DND-41 (cell line): ENCODE measurements around the gene KIF11.
A peak's percentile ranks its signal among the peaks of the same experiment; 100 is the strongest.
"Not testable (repeated sequence)": the region's sequence is repeated elsewhere in the genome, so short reads cannot be mapped to it uniquely, and the experiment has no call there.

ENCODE experiments used
- ATAC-seq: fragments of 200-7000 bp; cut with Tn5 transposase; 3 replicates; pipeline ENCODE4 v1.9.1; 2021; ENCODE audit warnings: low read depth; ENCODE audit not compliant: insufficient read depth
- DNase-seq: peaks from one replicate; pipeline ENCODE4 v3.0.0-alpha.2; 2020
- H2AFZ ChIP-seq: 2 replicates; pipeline ENCODE4 v1.6.0; 2012; ENCODE audit warnings: low read depth, low read length
- H3K27ac ChIP-seq: 2 replicates; pipeline ENCODE4 v1.5.1; 2012; ENCODE audit warnings: low read length, inconsistent platforms
- H3K27me3 ChIP-seq: fragments of 200-600 bp; sonication (generic); 2 replicates; pipeline ENCODE4 v1.6.0; 2012; ENCODE audit warnings: low read length, mild to moderate bottlenecking, inconsistent platforms; ENCODE audit not compliant: insufficient read depth, poor library complexity
- H3K36me3 ChIP-seq: 2 replicates; pipeline ENCODE4 v1.5.1; 2012; ENCODE audit warnings: low read length, inconsistent platforms; ENCODE audit not compliant: insufficient read depth
- H3K4me1 ChIP-seq: 2 replicates; pipeline ENCODE4 v1.5.1; 2012; ENCODE audit warnings: mild to moderate bottlenecking, low read length; ENCODE audit not compliant: insufficient read depth
- H3K4me2 ChIP-seq: 2 replicates; pipeline ENCODE4 v1.6.0; 2012; ENCODE audit warnings: mild to moderate bottlenecking, moderate library complexity, low read length, inconsistent platforms; ENCODE audit not compliant: insufficient read depth
- H3K4me3 ChIP-seq, 2 experiments: fragments of 200-600 bp in 1 of 2; shearing (Covaris generic) in 1 of 2; 2 replicates each; pipeline ENCODE4 v1.5.1; 2012 to 2016; ENCODE audit warnings: inconsistent platforms in 2 of 2, low read length in 2 of 2, mild to moderate bottlenecking in 2 of 2, low read depth in 1 of 2, moderate library complexity in 1 of 2
- H3K79me2 ChIP-seq: 2 replicates; pipeline ENCODE4 v1.6.0; 2012; ENCODE audit warnings: low read length, inconsistent platforms; ENCODE audit not compliant: insufficient read depth
- H3K9ac ChIP-seq: 2 replicates; pipeline ENCODE4 v1.6.0; 2012; ENCODE audit warnings: low read depth, mild to moderate bottlenecking, inconsistent platforms, low read length, moderate library complexity
- H3K9me3 ChIP-seq: 2 replicates; pipeline ENCODE4 v1.5.1; 2012; ENCODE audit warnings: low read length, moderate library complexity, mild to moderate bottlenecking, inconsistent platforms; ENCODE audit not compliant: insufficient read depth, severe bottlenecking
- H4K20me1 ChIP-seq: 2 replicates; pipeline ENCODE4 v1.6.0; 2012; ENCODE audit warnings: low read length; ENCODE audit not compliant: insufficient read depth
- CTCF ChIP-seq: IDR thresholded peaks from 2 replicates; pipeline ENCODE4 v1.5.1; 2012; ENCODE audit warnings: borderline replicate concordance, low read length, moderate library complexity, mild to moderate bottlenecking; ENCODE audit not compliant: poor library complexity, severe bottlenecking; ENCODE audit errors: extremely low read depth
- EZH2 ChIP-seq: IDR thresholded peaks from 3 replicates; pipeline ENCODE4 v1.6.1; 2012; ENCODE audit warnings: borderline replicate concordance, low read depth, mild to moderate bottlenecking, moderate library complexity, low read length, inconsistent platforms; ENCODE audit not compliant: severe bottlenecking

The KIF11 gene

GRCh38 chr10:92573798-92574547 lies 19.0 kb upstream of the KIF11 start, which contains the start of gene IDE:
Gene IDE, minus strand, starts transcription at chr10:92574093. Its CDS starts 74 bp downstream, at chr10:92574019.
- Histone ChIP-seq H3K36me3 (peaks cover 10% of the 10 kb centered on the region), H3K4me1 (peaks cover 31% of the 10 kb centered on the region), H3K9me3 (no peaks in the 10 kb centered on the region), H3K27me3 (no peaks in the 10 kb centered on the region), H3K79me2 (peaks cover 49% of the 10 kb centered on the region), H3K4me2 (peak within 1 kb of the TSS; percentile 90), H4K20me1 (peaks cover 12% of the 10 kb centered on the region; the same call in 1 of the 2 replicates), H3K9ac (peak within 1 kb of the TSS; percentile 93), H3K27ac (peak within 1 kb of the TSS; percentile 91), H2AFZ (peak within 1 kb of the TSS; percentile 100), H3K4me3 (peak within 1 kb of the TSS; percentile 76 to 95)
- DNase-seq (peak; percentile 87), ATAC-seq (peak; percentile 80)
- peak; percentile 95 for TF ChIP-seq CTCF
- no peak for TF ChIP-seq EZH2

- Histone ChIP-seq H2AFZ (peak overlapping the region; percentile 100), H3K4me1 (peaks cover 31% of the 10 kb centered on the region), H3K79me2 (peaks cover 41% of the 10 kb centered on the region), H3K9ac (peak overlapping the region; percentile 93), H3K9me3 (no peaks in the 10 kb centered on the region), H4K20me1 (peaks cover 12% of the 10 kb centered on the region; the same call in 1 of the 2 replicates), H3K27me3 (no peaks in the 10 kb centered on the region), H3K4me2 (peak overlapping the region; percentile 90), H3K36me3 (peaks cover 3% of the 10 kb centered on the region; the same call in 1 of the 2 replicates), H3K4me3 (peak overlapping the region; percentile 76 to 95), H3K27ac (peak overlapping the region; percentile 91; the same call in 1 of the 2 replicates)
- TF ChIP-seq EZH2 (no peak), CTCF (no peak)
- DNase-seq (no peak), ATAC-seq (peak; percentile 31)
Observed at GRCh38 chr10:92574548-92575261, 18.2 kb upstream of the KIF11 start.

GRCh38 chr10:92575961-92576360 lies 17.0 kb upstream of the KIF11 start:
- Histone ChIP-seq H3K4me3 (no peak overlapping the region), H4K20me1 (peaks cover 10% of the 10 kb centered on the region; the same call in 1 of the 2 replicates), H3K4me1 (peaks cover 31% of the 10 kb centered on the region), H3K27me3 (no peaks in the 10 kb centered on the region), H3K9me3 (no peaks in the 10 kb centered on the region), H3K79me2 (peaks cover 32% of the 10 kb centered on the region), H2AFZ (no peak overlapping the region), H3K36me3 (peaks cover 2% of the 10 kb centered on the region; the same call in 1 of the 2 replicates), H3K9ac (no peak overlapping the region), H3K27ac (no peak overlapping the region), H3K4me2 (no peak overlapping the region)
- ATAC-seq (no peak), DNase-seq (no peak)
- TF ChIP-seq CTCF (no peak), EZH2 (no peak)

- not testable (repeated sequence) for H3K4me2 ChIP-seq, H4K20me1 ChIP-seq, DNase-seq, H3K36me3 ChIP-seq, H3K79me2 ChIP-seq, H3K27me3 ChIP-seq, H2AFZ ChIP-seq, H3K4me3 ChIP-seq, H3K4me1 ChIP-seq, H3K9ac ChIP-seq, H3K27ac ChIP-seq, H3K9me3 ChIP-seq, ATAC-seq
Observed at GRCh38 chr10:92582347-92582746, 10.6 kb upstream of the KIF11 start.
